Prostate gland (tissue), 2 donors: Measurements from ENCODE around the gene HPS3.

Source experiments
- CTCF ChIP-seq, 4 experiments: fragments of 200-600 bp in 2 of 4; fragments of 450-650 bp in 2 of 4; sonication (generic) in 2 of 4; IDR thresholded peaks; 1 replicate in 3 of 4; 2 replicates in 1 of 4; pipeline ENCODE4 v1.5.1; 2016 to 2019; ENCODE audit warnings: antibody characterized with exemption in 4 of 4, mild to moderate bottlenecking in 2 of 4, moderate library complexity in 2 of 4
- POLR2A ChIP-seq: fragments of 450-650 bp; IDR thresholded peaks from one replicate; pipeline ENCODE4 v1.6.1; 2016; ENCODE audit warnings: antibody characterized with exemption, mild to moderate bottlenecking
- POLR2AphosphoS5 ChIP-seq: sonication (generic); formaldehyde crosslinking; IDR thresholded peaks from one replicate; pipeline ENCODE4 v1.6.1; 2017; ENCODE audit warnings: antibody characterized with exemption

- TF ChIP-seq CTCF (IDR thresholded peaks at IDR 0.05) (peak in 1 of 4 experiments; percentile 13), POLR2AphosphoS5 (peak; percentile 91), POLR2A (peak; percentile 48)
These were observed 43.0 kb upstream of the HPS3 start, which contains the start of gene HLTF for GRCh38 chr3:149086232-149086988.
